ENCODE measurements around the gene KYNU.

DNA sequence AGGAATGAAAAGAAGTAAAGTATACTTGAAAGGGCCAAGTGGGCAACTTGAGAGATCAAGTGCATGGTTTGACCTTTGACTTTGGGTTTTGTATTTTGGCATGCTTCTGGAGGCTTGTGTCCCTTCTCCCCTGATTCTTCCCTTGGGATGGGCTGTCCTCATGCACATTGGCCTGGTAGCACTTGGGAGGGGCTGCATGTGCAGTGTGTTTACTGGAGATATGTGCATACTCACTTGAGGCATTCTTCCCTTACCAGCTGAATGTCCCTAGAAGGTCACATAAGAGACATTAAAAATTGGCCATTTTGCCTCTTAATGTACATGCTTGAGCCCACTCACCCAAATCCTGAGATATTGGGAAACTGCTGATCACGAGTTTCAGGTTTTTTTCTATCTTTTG lies 65.2 kb downstream of the KYNU start:
- TF ChIP-seq EZH2phosphoT487 (IDR thresholded peaks at IDR 0.05; ENCODE audit: insufficient read depth, low read depth) (no peak), EZH2 (IDR thresholded peaks at IDR 0.05; ENCODE audit: insufficient read depth, poor library complexity, severe bottlenecking) (no peak)
